NOMO-1 (cell line): ENCODE data around the gene RNF115.
A peak's percentile ranks its signal among the peaks of the same experiment; 100 is the strongest.
"Not testable (repeated sequence)": the region's sequence is repeated elsewhere in the genome, so short reads cannot be mapped to it uniquely, and the experiment has no call there.

ENCODE experiments used
- DNase-seq, 2 experiments: peaks; one replicate each; lab custom pipeline; 2025; ENCODE audit not compliant: unreplicated experiment in 2 of 2; lab: John Stamatoyannopoulos, UW

RNF115 gene

GRCh38 chr1:145782272-145783099, 41.4 kb downstream of the RNF115 start:
- DNase-seq = no peak

GRCh38 chr1:145778146-145778540, 45.8 kb downstream of the RNF115 start:
- DNase-seq = no peak

GRCh38 chr1:145777357-145778145, 46.3 kb downstream of the RNF115 start:
- DNase-seq = no peak

GRCh38 chr1:145773423-145773822, 50.5 kb downstream of the RNF115 start:
- no peak for DNase-seq

GRCh38 chr1:145771056-145771455, 52.8 kb downstream of the RNF115 start:
- no peak for DNase-seq

- DNase-seq = not testable (repeated sequence)
These were observed 55.9 kb downstream of the RNF115 start for GRCh38 chr1:145768004-145768403.

GRCh38 chr1:145766926-145767325, 57.0 kb downstream of the RNF115 start:
- DNase-seq = not testable (repeated sequence)

- not testable (repeated sequence) for DNase-seq
These were observed 58.1 kb downstream of the RNF115 start for GRCh38 chr1:145765585-145766360.

- not testable (repeated sequence) for DNase-seq
These were observed 58.8 kb downstream of the RNF115 start for GRCh38 chr1:145765127-145765526.

GRCh38 chr1:145764231-145764940, 59.5 kb downstream of the RNF115 start:
- DNase-seq = not testable (repeated sequence)

- not testable (repeated sequence) for DNase-seq
These were observed 61.9 kb downstream of the RNF115 start for GRCh38 chr1:145762001-145762400.

- not testable (repeated sequence) for DNase-seq
These were observed 62.4 kb downstream of the RNF115 start for GRCh38 chr1:145761498-145761897.

- DNase-seq = not testable (repeated sequence)
These were observed 63.4 kb downstream of the RNF115 start for GRCh38 chr1:145760395-145760949.

GRCh38 chr1:145759721-145760120, 64.2 kb downstream of the RNF115 start:
- DNase-seq = no peak

GRCh38 chr1:145758575-145758974, 65.3 kb downstream of the RNF115 start:
- DNase-seq = no peak

GRCh38 chr1:145758116-145758515, 65.8 kb downstream of the RNF115 start:
- DNase-seq = no peak

GRCh38 chr1:145757420-145757819, 66.5 kb downstream of the RNF115 start:
- DNase-seq = no peak

- DNase-seq = no peak
These were observed 72.3 kb downstream of the RNF115 start for GRCh38 chr1:145751491-145752037.

- peak; percentile 16 to 21 for DNase-seq
These were observed 73.5 kb downstream of the RNF115 start for GRCh38 chr1:145750426-145750825.
